Psoas muscle (tissue), 8 donors: ENCODE measurements around the gene FAM222A. TPM values are rescaled to one million over a fixed set of nuclear protein-coding genes. Genes with fewer than 3 reads are reported as not detected.

Source experiments
- ATAC-seq, 4 donors: fragments of 200-7000 bp; cut with Tn5 transposase; one replicate each; pipeline ENCODE4 v1.9.1; 2020; ENCODE audit warnings: moderate library complexity in 3 of 4, mild to moderate bottlenecking in 2 of 4
- DNase-seq, 2 donors: peaks; one replicate each; pipeline ENCODE4 v3.0.0-alpha.2; 2020
- H3K27ac ChIP-seq: fragments of 200-600 bp; one replicate; pipeline ENCODE4 v1.8.0; 2022
- H3K27me3 ChIP-seq, 3 donors: fragments of 200-600 bp in 1 of 3; one replicate each; pipeline versions ENCODE4 v1.6.1 to v1.8.0; 2013 to 2022; ENCODE audit warnings: low read length in 2 of 3, mild to moderate bottlenecking in 2 of 3, moderate library complexity in 1 of 3; ENCODE audit not compliant: insufficient read depth in 3 of 3
- H3K36me3 ChIP-seq, 2 donors: fragments of 200-600 bp in 1 of 2; one replicate each; pipeline versions ENCODE4 v1.6.1 to v1.8.0; 2013 to 2022; ENCODE audit warnings: low read depth in 1 of 2, mild to moderate bottlenecking in 1 of 2, moderate library complexity in 1 of 2; ENCODE audit not compliant: insufficient read depth in 1 of 2
- H3K4me1 ChIP-seq: fragments of 200-600 bp; one replicate; pipeline ENCODE4 v1.8.0; 2022
- H3K4me3 ChIP-seq: fragments of 200-600 bp; one replicate; pipeline ENCODE4 v1.8.0; 2022; ENCODE audit warnings: mild to moderate bottlenecking
- H3K9me3 ChIP-seq: fragments of 200-600 bp; one replicate; pipeline ENCODE4 v1.8.0; 2022
- CTCF ChIP-seq: fragments of 200-600 bp; IDR thresholded peaks from one replicate; pipeline ENCODE4 v1.8.0; 2022; ENCODE audit warnings: antibody characterized with exemption
- WGBS, 3 donors: extraction: QIAGEN DNeasy Blood & Tissue Kit; methylation state at CpG; one replicate each; pipeline versions ENCODE4 v1.1.6 to v1.1.7; 2013; 5-methylcytosine and 5-hydroxymethylcytosine counted together
- intact Hi-C, 2 donors: fragments of 100-400 bp; cut with DNase I; formaldehyde crosslinking; loops; one replicate each; pipeline versions ENCODE4 v1.11.0 to v1.14.2; 2022
- polyA plus RNA-seq, 3 donors: library from polyadenylated mRNA; stranded (reverse); fragments of 200-250 nt; gene quantifications; one replicate each; pipeline ENCODE4 v1.2.3, GENCODE V29; 2013
- total RNA-seq, 4 donors: library from RNA; stranded (reverse); fragmentation: NEBNext Ultra II Directional in 2 of 4; extraction: Animal tissue kit (Norgen Biotek cat#: 25700) in 2 of 4; gene quantifications; one replicate each; pipeline versions ENCODE4 v1.2.1 to v1.2.4, GENCODE V29; 2021 to 2023
- donor health status: healthy with polysubstance abuse.
- donor health status: DM: no; HTN: no; CAD: no; lungs with moderate emphysema.
- donor health status: Bipolar disorder and iron deficiency.
- donor health status: healthy.
- donor health status: DM: yes; HTN: yes; CAD: no.
- donor health status: DM: no; HTN: no; CAD: no.
- donor health status: DM: no; HTN: no; CAD: no.
- donor health status: DM: yes; HTN: yes; CAD: no.

Gene FAM222A
- total and polyA plus RNA-seq, 7 donors, result 0.59 to 15.8 (median 5.1) TPM

- Histone ChIP-seq H3K27me3 (no peaks in the 10 kb centered on the region), H3K27ac (no peak overlapping the region), H3K4me3 (no peak overlapping the region), H3K4me1 (no peaks in the 10 kb centered on the region), H3K36me3 (no peaks in the 10 kb centered on the region), H3K9me3 (peaks cover 4% of the 10 kb centered on the region)
- intact Hi-C loops, result no loop called here
- DNase-seq (peak in 1 of 2 donors; percentile 18), ATAC-seq (no peak)
- TF ChIP-seq CTCF, result no peak
- 86 to 90% (median 88%) methylated on average over 11 of the region's 11 CpGs for WGBS, 3 donors
Observed at GRCh38 chr12:109757671-109758265, 44.1 kb downstream of the FAM222A start.

GRCh38 chr12:109758426-109759420 lies 45.1 kb downstream of the FAM222A start:
- H3K27ac ChIP-seq, result no peak overlapping the region
- no peaks in the 10 kb centered on the region for H3K4me1 ChIP-seq
- no peaks in the 10 kb centered on the region for H3K27me3 ChIP-seq
- intact Hi-C loops, result no loop called here
- no peak for ATAC-seq
- H3K4me3 ChIP-seq, result no peak overlapping the region
- DNase-seq, result peak in 1 of 2 donors; percentile 25
- no peak for TF ChIP-seq CTCF
- WGBS, 3 donors, result 75 to 79% (median 77%) methylated on average over 14 to 15 of the region's 15 CpGs
- H3K9me3 ChIP-seq, result peaks cover 4% of the 10 kb centered on the region
- no peaks in the 10 kb centered on the region for H3K36me3 ChIP-seq

- Histone ChIP-seq H3K4me1 (no peaks in the 10 kb centered on the region), H3K4me3 (no peak overlapping the region), H3K9me3 (peaks cover 4% of the 10 kb centered on the region), H3K27ac (no peak overlapping the region), H3K27me3 (no peaks in the 10 kb centered on the region), H3K36me3 (no peaks in the 10 kb centered on the region)
- WGBS, 3 donors, result 54 to 70% (median 60%) methylated on average over 13 of the region's 13 CpGs
- ATAC-seq (no peak), DNase-seq (peak in 1 of 2 donors; percentile 45)
- no peak for TF ChIP-seq CTCF
- intact Hi-C loops, result no loop called here
Observed at GRCh38 chr12:109759595-109759994, 46.0 kb downstream of the FAM222A start.

- ATAC-seq (no peak), DNase-seq (peak in 1 of 2 donors; percentile 41)
- no peaks in the 10 kb centered on the region for H3K27me3 ChIP-seq
- TF ChIP-seq CTCF, result no peak
- peaks cover 4% of the 10 kb centered on the region for H3K9me3 ChIP-seq
- intact Hi-C loops, result no loop called here
- no peaks in the 10 kb centered on the region for H3K4me1 ChIP-seq
- H3K27ac ChIP-seq, result no peak overlapping the region
- 71 to 78% (median 76%) methylated on average over 18 of the region's 18 CpGs for WGBS, 3 donors
- no peaks in the 10 kb centered on the region for H3K36me3 ChIP-seq
- no peak overlapping the region for H3K4me3 ChIP-seq
Observed at GRCh38 chr12:109760031-109760929, 46.7 kb downstream of the FAM222A start.
